GM12801 (cell line): ENCODE data around the gene CDK5RAP3.

ENCODE experiments used
- TF ChIP-seq, protein P1 (sequence below): IDR thresholded peaks from one replicate; pipeline ENCODE4 v1.5.1; 2011; ENCODE audit warnings: control low read depth; ENCODE audit not compliant: insufficient read length; ENCODE audit errors: extremely low read depth

Gene CDK5RAP3

DNA sequence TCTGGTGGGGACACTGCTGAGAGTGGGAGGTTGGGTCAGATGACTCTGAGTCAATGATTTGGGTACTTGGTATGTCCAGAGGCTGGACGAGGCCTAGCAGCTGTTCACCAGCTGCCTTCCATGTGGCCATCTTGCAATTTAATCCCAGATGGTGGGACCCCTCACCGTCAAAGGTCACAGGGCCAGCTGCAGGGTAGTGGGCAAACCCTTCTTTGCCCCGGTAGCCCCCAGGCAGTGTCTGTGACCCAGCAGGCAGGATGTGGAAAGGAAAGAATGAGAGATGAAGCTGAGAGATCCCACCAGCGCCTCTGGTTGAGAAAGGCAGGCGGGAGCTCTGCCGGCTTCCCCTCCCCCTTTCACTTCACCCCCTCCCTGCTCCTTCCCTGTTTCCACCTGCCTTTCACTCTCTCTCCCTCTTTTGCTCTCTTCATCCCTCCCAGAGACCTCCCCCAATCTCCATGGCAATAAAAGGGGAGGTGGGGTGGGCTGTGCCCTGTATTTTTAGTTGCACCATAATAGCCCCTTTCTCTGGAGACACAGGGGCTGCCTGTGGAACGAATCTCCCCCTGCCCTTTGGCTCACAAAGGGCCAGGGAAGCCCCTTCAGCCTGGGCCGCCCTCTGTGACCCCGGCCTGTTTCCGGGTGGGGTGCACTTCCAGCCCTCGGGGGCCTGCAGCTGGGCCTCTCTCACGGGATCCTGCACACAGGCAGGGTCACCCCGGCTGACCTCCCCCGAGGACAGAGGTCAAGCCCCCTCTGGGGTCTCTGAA is 20.2 kb downstream of the CDK5RAP3 start:
- TF ChIP-seq, protein P1, sequence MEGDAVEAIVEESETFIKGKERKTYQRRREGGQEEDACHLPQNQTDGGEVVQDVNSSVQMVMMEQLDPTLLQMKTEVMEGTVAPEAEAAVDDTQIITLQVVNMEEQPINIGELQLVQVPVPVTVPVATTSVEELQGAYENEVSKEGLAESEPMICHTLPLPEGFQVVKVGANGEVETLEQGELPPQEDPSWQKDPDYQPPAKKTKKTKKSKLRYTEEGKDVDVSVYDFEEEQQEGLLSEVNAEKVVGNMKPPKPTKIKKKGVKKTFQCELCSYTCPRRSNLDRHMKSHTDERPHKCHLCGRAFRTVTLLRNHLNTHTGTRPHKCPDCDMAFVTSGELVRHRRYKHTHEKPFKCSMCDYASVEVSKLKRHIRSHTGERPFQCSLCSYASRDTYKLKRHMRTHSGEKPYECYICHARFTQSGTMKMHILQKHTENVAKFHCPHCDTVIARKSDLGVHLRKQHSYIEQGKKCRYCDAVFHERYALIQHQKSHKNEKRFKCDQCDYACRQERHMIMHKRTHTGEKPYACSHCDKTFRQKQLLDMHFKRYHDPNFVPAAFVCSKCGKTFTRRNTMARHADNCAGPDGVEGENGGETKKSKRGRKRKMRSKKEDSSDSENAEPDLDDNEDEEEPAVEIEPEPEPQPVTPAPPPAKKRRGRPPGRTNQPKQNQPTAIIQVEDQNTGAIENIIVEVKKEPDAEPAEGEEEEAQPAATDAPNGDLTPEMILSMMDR = no peak

DNA sequence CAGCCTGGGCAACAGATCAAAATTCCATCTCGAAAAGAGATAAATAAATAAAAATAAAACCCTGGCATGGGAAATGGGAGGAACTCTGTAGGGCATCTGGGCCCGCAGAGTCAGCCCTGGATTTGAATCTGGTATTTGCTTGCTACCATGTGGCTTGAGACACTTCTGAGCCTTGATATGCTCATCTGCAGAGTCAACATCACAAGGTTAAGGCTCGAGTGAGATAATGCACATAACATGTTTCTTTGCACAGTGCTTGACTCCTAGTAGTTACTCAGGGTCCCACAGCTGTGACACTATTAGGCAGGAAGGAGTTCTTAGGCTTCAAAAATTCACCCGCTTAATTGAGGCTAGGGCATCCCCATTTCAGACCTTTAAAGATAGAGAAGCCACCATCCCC is 21.3 kb downstream of the CDK5RAP3 start:
- TF ChIP-seq, protein P1 = no peak

DNA sequence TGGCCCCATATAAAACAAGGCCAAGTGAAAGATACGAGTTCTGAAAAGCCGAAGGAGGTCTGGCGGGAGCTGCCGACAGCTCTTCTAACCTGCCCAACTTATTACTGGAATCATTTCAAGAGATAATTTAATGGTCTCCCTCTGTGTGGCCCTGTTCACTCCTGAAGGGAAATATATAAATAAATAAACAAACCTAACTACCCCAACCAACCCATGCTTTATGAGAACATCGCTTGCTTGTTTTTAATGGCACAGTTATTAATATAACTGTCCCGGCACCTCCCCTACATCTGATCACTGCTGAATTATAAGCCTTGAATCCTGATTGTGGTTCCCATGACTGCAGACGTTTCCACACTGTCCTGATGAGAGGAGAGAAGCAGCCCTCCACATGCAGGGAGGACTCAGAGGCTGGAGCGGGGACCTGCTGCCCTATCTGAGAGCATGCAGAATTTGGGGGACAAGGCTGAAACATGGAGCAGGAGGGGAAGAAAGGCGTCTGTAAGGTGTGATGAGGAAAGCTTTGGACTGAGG is 22.2 kb downstream of the CDK5RAP3 start:
- TF ChIP-seq, protein P1 = no peak

DNA sequence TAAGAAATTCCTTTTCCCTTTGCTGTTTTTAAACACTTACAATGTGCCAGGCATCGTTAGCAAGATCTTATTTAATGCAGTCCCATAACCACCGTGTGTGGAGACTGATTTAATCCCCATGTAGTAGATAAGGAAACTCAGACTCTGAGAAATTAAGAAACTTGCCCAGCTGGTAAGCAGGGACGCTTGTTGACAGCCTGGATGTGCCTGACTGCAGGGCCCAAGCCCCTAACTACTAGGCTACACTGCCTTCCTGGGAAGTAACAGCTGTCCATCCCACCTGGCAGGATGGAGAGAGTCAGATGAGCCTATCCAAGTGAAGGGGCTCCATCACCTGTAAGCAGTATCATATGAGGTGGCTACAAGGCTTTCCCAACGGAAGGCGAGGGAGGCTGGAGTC is 23.1 kb downstream of the CDK5RAP3 start:
- TF ChIP-seq, protein P1 = no peak

DNA sequence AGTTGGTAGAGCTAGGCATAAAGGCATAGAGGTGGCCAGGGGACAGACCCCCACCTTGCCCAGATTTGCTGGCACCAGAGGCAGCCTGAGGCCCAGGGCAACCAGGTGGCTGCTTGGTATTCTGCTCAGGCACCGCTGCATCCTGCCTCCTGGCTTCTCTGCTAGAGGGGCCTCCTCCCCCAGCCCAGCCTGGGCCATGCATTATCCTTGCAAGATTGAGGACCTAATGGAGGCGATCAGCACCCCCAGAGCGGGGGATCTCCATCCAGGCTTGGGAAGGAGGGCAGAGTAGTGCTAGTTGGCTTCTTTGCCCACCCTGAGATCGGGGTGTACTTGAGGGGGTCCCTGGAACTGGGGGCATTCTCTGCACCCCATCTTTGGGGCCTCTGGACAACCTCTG is 23.8 kb downstream of the CDK5RAP3 start:
- TF ChIP-seq, protein P1 = no peak

DNA sequence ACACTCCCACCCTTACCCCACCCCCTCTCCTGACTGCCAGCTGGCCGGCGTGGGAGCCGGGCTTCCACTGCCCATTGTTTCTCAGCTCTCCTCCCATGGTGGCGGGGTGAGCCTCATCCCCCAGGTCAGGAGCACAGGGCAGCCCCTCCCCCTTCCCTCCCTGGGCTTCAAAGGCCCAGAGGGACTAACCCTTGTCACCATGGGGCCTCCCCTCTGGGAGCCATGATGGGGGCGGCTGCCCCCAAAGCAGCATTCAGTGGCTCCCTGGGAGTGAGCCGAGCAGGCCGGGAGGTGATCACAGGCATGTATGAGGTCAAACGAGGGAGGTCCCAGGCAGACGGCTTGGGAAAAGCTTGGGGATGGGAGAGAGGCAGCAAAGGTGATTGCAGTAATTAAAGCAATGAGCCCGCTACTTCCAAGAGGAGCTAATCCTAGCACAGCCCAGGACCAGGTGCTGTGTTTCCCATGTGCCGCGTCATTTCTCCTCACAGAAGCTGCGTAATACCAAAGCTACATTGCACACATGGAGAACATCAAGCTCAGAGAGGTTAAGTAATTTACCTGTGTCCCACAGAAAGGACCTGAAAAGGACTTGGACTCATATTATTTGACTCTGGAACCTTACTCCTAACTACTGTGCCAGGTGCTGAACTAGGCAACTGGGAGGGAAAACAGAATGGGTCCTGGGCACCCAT is 24.5 kb downstream of the CDK5RAP3 start:
- TF ChIP-seq, protein P1 = no peak

DNA sequence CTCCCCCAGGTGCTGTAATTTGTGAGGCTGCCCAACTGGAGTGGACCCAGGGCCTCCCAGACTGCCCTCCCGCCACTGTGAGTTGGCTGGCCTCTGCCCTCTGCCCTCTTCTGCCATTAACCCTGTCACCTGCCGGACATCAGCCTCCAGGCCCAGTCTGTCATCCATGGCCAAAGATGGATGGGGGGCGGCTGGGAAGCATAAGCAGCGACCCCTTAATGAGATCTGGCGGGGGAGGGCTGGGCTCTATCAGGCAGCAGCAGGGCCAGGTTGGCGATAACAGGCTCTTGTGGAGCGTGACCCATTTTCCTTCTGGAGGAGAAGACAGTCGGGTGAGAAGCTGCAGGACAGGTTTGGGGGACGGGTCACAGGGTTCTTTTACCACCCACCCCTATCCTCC is 25.3 kb downstream of the CDK5RAP3 start:
- TF ChIP-seq, protein P1 = no peak
